NCI-H2107 treated with DMSO at 0.1 percent for 48 hours (cell line): Measurements from ENCODE around the gene BFSP1.

ENCODE experiments used
- DNase-seq: peaks from one replicate; lab custom pipeline; 2025; ENCODE audit not compliant: unreplicated experiment; lab: John Stamatoyannopoulos, UW

BFSP1 gene

DNA sequence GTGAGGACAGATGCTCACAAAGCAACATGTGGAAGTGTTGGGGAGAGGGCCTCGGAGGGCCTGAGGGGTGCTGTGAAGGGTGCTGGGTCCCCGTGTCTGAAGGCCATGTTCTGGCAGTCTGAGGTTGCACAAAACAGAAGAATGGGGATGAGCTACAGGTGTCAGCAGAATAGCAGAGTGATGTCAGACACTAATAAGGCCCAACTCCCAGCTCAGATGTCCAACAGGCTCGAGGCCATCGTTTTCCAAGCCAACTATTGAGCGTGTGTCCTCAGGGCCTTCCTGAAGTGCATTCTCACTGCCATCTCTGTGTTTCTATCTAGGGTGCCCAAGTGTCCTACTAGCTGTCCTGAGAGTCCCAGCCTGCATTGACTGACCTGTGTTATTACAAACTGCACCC lies 7.9 kb downstream of the BFSP1 start:
- no peak for DNase-seq

DNA sequence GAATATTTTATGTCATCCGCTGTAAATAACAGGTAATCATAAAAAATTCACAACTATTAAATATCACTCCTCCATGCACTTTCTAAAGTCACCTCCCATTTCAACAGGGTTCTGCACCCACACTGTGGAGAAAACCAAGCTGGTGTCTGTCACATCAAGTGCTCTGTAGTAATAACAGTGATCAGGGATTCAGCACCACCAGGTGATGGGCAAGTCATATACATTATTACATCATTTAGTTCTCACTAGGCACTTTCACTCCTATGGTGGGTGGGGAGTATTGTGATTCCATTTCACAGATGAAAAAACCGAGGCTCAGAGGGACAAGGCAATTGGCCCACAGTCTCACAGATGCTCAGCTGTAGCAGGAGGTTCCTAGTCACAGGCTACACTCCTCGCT lies 8.7 kb downstream of the BFSP1 start:
- no peak for DNase-seq

DNA sequence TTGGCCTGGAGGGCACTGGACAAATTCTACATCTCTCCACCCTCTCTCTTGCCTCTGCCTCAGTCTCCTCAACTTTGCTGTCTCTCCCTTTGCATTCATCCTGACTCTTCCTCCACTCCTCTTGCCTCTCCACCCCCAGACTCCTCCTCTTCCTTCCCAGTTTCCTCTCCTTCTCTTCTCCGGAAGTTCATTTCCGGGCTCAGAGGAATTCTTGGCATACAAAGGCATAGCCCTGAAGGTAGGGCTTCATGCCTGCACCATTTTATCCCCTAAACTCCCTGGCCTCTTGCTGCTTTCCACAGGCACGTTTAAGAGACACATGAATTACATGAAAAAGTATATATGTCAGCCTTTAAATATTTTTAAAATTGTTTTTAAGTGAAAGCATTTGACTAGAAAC lies 10.6 kb downstream of the BFSP1 start:
- DNase-seq: no peak

GRCh38 chr20:17519606-17520285 lies 11.4 kb downstream of the BFSP1 start:
- DNase-seq: no peak

GRCh38 chr20:17518339-17519052 lies 12.7 kb downstream of the BFSP1 start:
- DNase-seq: no peak

GRCh38 chr20:17515053-17515452 lies 16.1 kb downstream of the BFSP1 start:
- no peak for DNase-seq

DNA sequence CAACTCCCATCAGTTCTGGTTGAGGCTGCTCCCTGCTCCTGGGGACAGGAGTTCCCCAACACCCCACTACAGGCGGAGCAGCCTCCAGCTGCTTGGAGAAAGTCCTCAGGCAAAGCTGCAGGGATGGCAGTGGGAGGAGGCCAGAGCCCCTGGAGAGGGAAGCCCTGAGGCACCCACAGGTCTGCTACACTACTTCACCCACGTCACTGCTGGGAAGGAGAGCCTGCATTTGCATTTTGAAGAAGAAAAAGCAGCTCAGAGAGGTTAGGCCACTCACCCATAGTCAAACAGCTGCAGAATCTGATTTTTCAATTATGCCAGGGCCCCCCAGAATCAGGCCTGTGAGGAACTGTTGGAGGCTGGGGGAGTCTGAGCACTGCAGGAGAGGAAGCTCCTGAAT lies 17.2 kb downstream of the BFSP1 start:
- DNase-seq: no peak

DNA sequence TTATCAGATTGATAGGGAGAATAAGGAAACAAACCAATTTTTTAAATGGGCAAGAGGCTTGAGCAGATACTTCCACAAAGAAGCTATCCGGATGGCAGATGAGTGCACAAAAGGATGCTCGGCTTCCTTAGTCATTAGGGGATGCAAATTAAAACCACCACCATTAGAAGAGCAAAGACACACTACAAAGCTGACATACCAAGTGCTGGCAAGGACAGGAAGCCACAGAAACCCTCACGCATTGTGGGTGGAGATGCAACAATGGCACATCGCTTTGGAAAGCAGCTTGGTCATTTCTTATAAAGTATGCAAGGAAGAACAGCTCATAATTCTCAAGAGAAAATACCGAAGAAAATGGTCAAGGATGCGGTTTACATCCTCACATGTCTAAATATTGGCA lies 19.8 kb downstream of the BFSP1 start:
- DNase-seq: no peak

DNA sequence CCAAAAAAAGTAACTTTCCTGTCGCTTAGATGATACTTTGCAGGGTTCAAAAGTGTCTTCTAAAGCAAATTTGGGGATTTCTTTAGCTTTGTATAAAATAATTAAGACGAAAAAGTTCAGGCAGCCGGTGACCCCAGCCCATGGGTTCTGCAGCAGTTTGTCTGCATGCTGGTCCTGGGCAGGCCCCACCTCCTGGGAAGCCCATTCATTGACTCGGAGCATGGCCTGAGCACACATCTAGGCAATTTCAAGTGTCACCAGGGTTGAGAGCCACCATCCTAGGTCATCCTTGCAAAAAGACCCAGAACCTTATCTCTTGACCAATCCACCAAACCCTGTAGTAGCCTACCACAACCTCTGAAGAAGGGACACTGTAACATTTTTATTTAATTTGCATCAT lies 20.6 kb downstream of the BFSP1 start:
- no peak for DNase-seq

GRCh38 chr20:17508756-17509155 lies 22.4 kb downstream of the BFSP1 start:
- no peak for DNase-seq

DNA sequence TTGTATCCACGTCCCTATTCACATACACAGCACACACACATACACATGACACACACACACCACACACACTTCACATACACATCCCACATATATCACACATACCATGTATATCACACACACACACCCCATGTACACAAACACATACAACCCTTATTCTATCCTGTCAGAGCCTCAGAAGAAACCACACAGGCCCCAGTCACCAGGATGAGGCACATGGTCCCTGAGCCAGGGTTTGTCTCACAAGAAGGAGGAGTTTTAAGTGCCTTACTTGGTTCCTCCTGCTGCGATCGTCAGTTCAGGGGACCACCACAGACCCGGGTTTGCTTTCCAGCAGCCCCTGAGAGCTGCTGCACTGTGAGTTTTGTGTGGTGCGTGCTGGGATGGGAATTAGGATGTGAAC lies 23.6 kb downstream of the BFSP1 start:
- no peak for DNase-seq

GRCh38 chr20:17507032-17507431 lies 24.1 kb downstream of the BFSP1 start:
- no peak for DNase-seq

DNA sequence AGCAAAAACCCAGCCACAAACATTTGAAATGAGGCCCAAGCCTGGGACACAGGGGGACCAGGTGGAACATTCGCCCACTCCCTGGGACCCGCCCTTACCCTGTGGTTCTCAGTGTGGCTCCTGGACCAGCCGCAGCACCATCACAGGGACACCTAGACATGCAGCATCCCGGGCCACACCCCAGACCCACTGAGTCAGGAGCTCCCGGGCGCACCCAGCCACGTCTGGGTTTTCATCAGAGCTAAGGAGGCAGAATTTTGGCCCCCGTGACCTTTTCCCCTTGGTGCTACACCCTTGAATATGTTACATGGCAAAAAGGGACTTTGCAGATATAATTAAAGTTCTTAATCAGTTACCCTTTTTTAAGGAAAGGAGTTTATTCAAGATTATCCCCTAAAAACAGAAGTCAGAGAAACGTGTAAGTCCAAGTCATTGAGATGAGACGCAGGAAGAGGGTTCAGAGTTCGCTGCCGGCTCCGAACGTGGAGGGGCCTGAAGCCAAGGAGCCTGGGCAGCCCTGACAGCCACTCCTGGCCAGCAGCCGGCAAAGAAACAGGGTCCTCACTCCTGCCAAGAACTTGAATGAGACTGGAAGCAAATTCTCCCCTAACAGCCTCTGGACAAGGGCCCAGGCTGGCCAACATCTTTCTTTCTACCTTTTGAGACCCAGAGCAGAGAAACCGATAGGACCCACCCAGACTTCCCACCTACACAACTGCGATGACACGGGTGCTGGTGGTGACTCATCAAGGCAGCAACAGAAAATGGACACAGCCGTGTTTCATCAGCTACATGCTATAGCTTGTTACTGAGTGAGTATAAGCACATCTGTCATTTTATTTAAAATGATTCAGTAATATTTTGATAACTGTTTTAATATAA lies 25.3 kb downstream of the BFSP1 start:
- DNase-seq: no peak

- peak; percentile 27 for DNase-seq
Measured at GRCh38 chr20:17504898-17505635, 26.1 kb downstream of the BFSP1 start.

- DNase-seq: no peak
Measured at GRCh38 chr20:17504066-17504897, 26.9 kb downstream of the BFSP1 start.

DNA sequence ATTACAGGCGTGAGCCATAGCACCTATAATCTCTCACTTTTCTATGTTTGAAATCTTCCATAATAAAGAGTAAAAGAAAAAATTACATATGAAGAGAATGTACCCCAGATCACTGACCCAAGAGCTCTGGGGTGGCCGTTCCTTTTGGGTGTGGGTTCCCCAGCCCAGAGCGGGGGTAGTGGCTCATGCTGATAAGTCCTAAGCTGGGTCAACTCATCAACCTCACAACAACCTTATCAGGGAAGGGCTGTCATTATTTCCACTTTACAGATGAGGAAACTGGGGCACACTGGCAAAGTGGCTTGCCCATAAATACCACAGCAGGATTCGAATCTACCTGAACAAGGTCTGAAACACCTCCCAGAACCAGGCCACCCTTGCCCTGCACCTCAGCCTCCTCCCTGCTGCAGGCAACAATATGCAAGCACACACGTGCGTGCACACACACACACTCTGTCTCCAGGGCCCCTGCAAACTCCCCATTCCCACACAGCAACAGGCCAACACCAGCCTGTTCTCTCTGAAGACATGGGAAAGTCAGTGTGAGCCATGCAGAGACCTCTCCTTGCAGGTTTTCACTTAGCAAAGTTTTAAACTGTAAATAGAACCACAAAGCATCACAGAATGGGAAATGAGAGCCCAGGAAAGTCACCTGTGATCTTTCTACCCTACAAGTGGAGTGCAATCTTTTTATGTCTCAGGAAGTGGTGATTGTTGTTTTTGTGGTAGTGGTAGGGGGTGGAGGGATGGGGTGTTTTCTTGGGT lies 27.7 kb downstream of the BFSP1 start:
- no peak for DNase-seq

GRCh38 chr20:17502105-17502504 lies 29.1 kb downstream of the BFSP1 start:
- no peak for DNase-seq

GRCh38 chr20:17501701-17502100 lies 29.5 kb downstream of the BFSP1 start:
- DNase-seq: no peak

- DNase-seq: no peak
Measured at GRCh38 chr20:17500826-17501225, 30.4 kb downstream of the BFSP1 start.

GRCh38 chr20:17500271-17500670 lies 30.9 kb downstream of the BFSP1 start:
- DNase-seq: no peak
